H9 (cell line): Measurements from ENCODE around the gene RPL23. TPM values are rescaled to one million over a fixed set of nuclear protein-coding genes. Genes with fewer than 3 reads are reported as not detected.

Experiments
- DNase-seq: peaks from one replicate; pipeline ENCODE4 v3.0.0-alpha.2; 2017
- H2AFZ ChIP-seq: one replicate; pipeline ENCODE4 v1.6.1; 2013; ENCODE audit warnings: mild to moderate bottlenecking, low read length, control low read depth, moderate library complexity
- H2AK5ac ChIP-seq: 2 replicates; pipeline ENCODE4 v1.6.1; 2013; ENCODE audit warnings: low read length, control low read depth, mixed read lengths; ENCODE audit not compliant: insufficient read length
- H2BK120ac ChIP-seq: one replicate; pipeline ENCODE4 v1.6.1; 2013; ENCODE audit warnings: low read depth, mild to moderate bottlenecking, low read length, control low read depth, inconsistent platforms; ENCODE audit not compliant: poor library complexity, severe bottlenecking
- H2BK12ac ChIP-seq: 2 replicates; pipeline ENCODE4 v1.6.1; 2013; ENCODE audit warnings: low read length, control low read depth, mixed read lengths, low read depth; ENCODE audit not compliant: insufficient read length
- H2BK15ac ChIP-seq: 2 replicates; pipeline ENCODE4 v1.6.1; 2013; ENCODE audit warnings: low read depth, low read length, control low read depth
- H2BK20ac ChIP-seq: one replicate; pipeline ENCODE4 v1.6.1; 2013; ENCODE audit warnings: low read depth, mild to moderate bottlenecking, low read length, control low read depth, inconsistent platforms; ENCODE audit not compliant: poor library complexity, severe bottlenecking
- H2BK5ac ChIP-seq: 2 replicates; pipeline ENCODE4 v1.6.1; 2013; ENCODE audit warnings: low read length, control low read depth, mixed read lengths; ENCODE audit not compliant: insufficient read length
- H3K14ac ChIP-seq: 2 replicates; pipeline ENCODE4 v1.6.1; 2013; ENCODE audit warnings: low read length, control low read depth; ENCODE audit not compliant: insufficient read depth
- H3K18ac ChIP-seq: 2 replicates; pipeline ENCODE4 v1.6.1; 2013; ENCODE audit warnings: low read depth, mild to moderate bottlenecking, mixed read lengths, low read length, control low read depth; ENCODE audit not compliant: insufficient read length
- H3K23ac ChIP-seq: 2 replicates; pipeline ENCODE4 v1.6.1; 2013; ENCODE audit warnings: low read length, control low read depth, mixed read lengths, low read depth; ENCODE audit not compliant: insufficient read length
- H3K23me2 ChIP-seq: 2 replicates; pipeline ENCODE4 v1.6.1; 2013; ENCODE audit warnings: low read depth, mild to moderate bottlenecking, mixed read lengths, low read length, control low read depth; ENCODE audit not compliant: insufficient read length, poor library complexity, severe bottlenecking
- H3K27ac ChIP-seq: 2 replicates; pipeline ENCODE4 v1.5.1; 2013; ENCODE audit warnings: low read length, control low read depth, mixed read lengths, low read depth; ENCODE audit not compliant: insufficient read length
- H3K27me3 ChIP-seq: 2 replicates; pipeline ENCODE4 v1.6.1; 2013; ENCODE audit warnings: low read length, control low read depth, inconsistent platforms; ENCODE audit not compliant: insufficient read depth
- H3K4ac ChIP-seq: 2 replicates; pipeline ENCODE4 v1.6.1; 2013; ENCODE audit warnings: low read depth, mild to moderate bottlenecking, control low read depth, inconsistent platforms, low read length, moderate library complexity
- H3K4me1 ChIP-seq: 2 replicates; pipeline ENCODE4 v1.6.1; 2013; ENCODE audit warnings: low read length, control low read depth, inconsistent platforms; ENCODE audit not compliant: insufficient read depth
- H3K4me2 ChIP-seq: 2 replicates; pipeline ENCODE4 v1.6.1; 2013; ENCODE audit warnings: low read length, control low read depth, mixed read lengths; ENCODE audit not compliant: insufficient read length, insufficient read depth
- H3K56ac ChIP-seq: 2 replicates; pipeline ENCODE4 v1.6.1; 2013; ENCODE audit warnings: low read depth, mild to moderate bottlenecking, mixed read lengths, low read length, control low read depth; ENCODE audit not compliant: insufficient read length
- H3K79me1 ChIP-seq: 2 replicates; pipeline ENCODE4 v1.6.1; 2013; ENCODE audit warnings: low read depth, mild to moderate bottlenecking, moderate library complexity, low read length, control low read depth, inconsistent platforms; ENCODE audit not compliant: insufficient read depth, poor library complexity, severe bottlenecking
- H3K79me2 ChIP-seq: 2 replicates; pipeline ENCODE4 v1.6.1; 2013; ENCODE audit warnings: low read length, control low read depth, inconsistent platforms; ENCODE audit not compliant: insufficient read depth
- H3K9ac ChIP-seq: 2 replicates; pipeline ENCODE4 v1.6.1; 2013; ENCODE audit warnings: low read length, control low read depth, mixed read lengths; ENCODE audit not compliant: insufficient read length; ENCODE audit errors: extremely low read depth
- H3K9me3 ChIP-seq: one replicate; pipeline ENCODE4 v1.6.1; 2013; ENCODE audit warnings: low read depth, low read length, inconsistent platforms; ENCODE audit not compliant: control insufficient read depth
- H3T11ph ChIP-seq: one replicate; pipeline ENCODE4 v1.6.1; 2013; ENCODE audit warnings: mild to moderate bottlenecking, low read length, control low read depth, inconsistent platforms
- H4K20me1 ChIP-seq: one replicate; pipeline ENCODE4 v1.6.1; 2013; ENCODE audit not compliant: control insufficient read depth, insufficient read length, insufficient read depth
- H4K5ac ChIP-seq: 2 replicates; pipeline ENCODE4 v1.6.1; 2013; ENCODE audit warnings: low read depth, mild to moderate bottlenecking, mixed read lengths, low read length, control low read depth; ENCODE audit not compliant: insufficient read length
- H4K8ac ChIP-seq: replicated peaks from 2 replicates; pipeline ENCODE4 v1.6.1; 2013; ENCODE audit warnings: low read length, control low read depth, mixed read lengths, low read depth; ENCODE audit not compliant: insufficient read length
- H4K91ac ChIP-seq: 2 replicates; pipeline ENCODE4 v1.6.1; 2013; ENCODE audit warnings: low read depth, mild to moderate bottlenecking, moderate library complexity, mixed read lengths, low read length, control low read depth; ENCODE audit not compliant: insufficient read length
- H3K27ac Mint-ChIP-seq, 3 experiments: 2 replicates in 2 of 3; 3 replicates in 1 of 3; pipeline ENCODE4 v1.8.0; 2020 to 2021; ENCODE audit warnings: mixed read lengths in 3 of 3, mild to moderate bottlenecking in 1 of 3, moderate library complexity in 1 of 3
- H3K27me3 Mint-ChIP-seq: 2 replicates; pipeline ENCODE4 v1.8.0; 2021; ENCODE audit warnings: low read depth, mild to moderate bottlenecking, moderate library complexity, mixed read lengths
- H3K36me3 Mint-ChIP-seq, 3 experiments: 2 replicates in 2 of 3; 3 replicates in 1 of 3; pipeline ENCODE4 v1.8.0; 2020 to 2021; ENCODE audit warnings: low read depth in 3 of 3, mixed read lengths in 3 of 3; ENCODE audit not compliant: insufficient read depth in 1 of 3
- H3K4me1 Mint-ChIP-seq, 2 experiments: 2 replicates each; pipeline ENCODE4 v1.8.0; 2020; ENCODE audit warnings: mixed read lengths in 2 of 2
- H3K4me3 Mint-ChIP-seq, 2 experiments: 2 replicates in 1 of 2; 3 replicates in 1 of 2; pipeline ENCODE4 v1.8.0; 2020 to 2021; ENCODE audit warnings: mild to moderate bottlenecking in 2 of 2, mixed read lengths in 2 of 2, moderate library complexity in 1 of 2
- H3K9me3 Mint-ChIP-seq, 2 experiments: 2 replicates in 1 of 2; 3 replicates in 1 of 2; pipeline ENCODE4 v1.8.0; 2020; ENCODE audit warnings: mild to moderate bottlenecking in 2 of 2, mixed read lengths in 2 of 2, moderate library complexity in 1 of 2
- WGBS: extraction: QIAGEN DNeasy Blood & Tissue Kit; methylation state at CpG from one replicate; pipeline ENCODE4 v1.1.7; 2013; ENCODE audit warnings: missing lambda C conversion rate, low lambda C conversion rate, mixed read lengths; ENCODE audit not compliant: insufficient read length; ENCODE audit errors: extremely low coverage; 5-methylcytosine and 5-hydroxymethylcytosine counted together
- total RNA-seq: library from RNA; stranded (reverse); gene quantifications from 2 replicates; pipeline ENCODE4 v1.2.1, GENCODE V29; 2021
- TF ChIP-seq, protein P1 (sequence below): fragments of 200-600 bp; sonication (generic); conservative IDR thresholded peaks from 3 replicates; pipeline ENCODE4 v1.8.0; 2021; ENCODE audit warnings: antibody characterized with exemption, mild to moderate bottlenecking

RPL23 gene
- total RNA-seq, 1 experiment from 2014 or later: 2,084 TPM

DNA sequence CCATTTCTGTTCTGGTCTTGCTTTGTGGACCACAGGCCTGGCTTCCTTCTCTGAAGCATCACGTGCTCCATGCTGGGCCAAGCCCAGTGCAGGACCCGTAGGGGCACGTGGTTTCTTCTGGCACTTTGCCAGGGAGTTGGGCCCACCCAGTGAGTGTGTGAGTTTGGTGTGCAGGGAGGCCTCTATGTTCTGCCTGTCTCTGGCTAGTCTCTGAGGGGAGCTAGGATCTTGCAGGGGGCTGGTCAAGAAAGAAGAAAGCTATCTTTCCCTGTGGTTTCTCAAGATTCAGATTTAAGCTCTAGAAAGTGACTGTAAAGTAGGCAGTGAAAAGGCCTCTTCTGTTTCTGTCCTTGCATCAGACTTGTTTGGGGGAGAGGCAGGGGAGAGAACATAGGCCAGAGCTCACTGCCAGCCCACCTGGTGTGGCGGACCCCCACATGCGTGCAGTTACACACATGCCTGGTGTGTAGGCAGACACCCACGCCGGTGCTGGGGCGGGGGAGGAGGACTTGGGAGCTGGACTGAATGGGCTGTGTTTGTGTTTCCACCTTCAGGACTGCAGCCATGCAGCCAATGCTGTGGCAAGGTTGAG is 28.2 kb upstream of the RPL23 start:
- 0 out of 5 replicates have a peak overlapping the region, but pooled peaks of 1 of the 2 experiments have one; percentile 40 for H3K4me3 Mint-ChIP-seq
- H3K23ac ChIP-seq: no peak overlapping the region
- H3K4ac ChIP-seq: no peak overlapping the region
- no peak overlapping the region for H4K5ac ChIP-seq
- peaks cover 4% of the 10 kb centered on the region; the same call in 1 of the 2 replicates for H3K79me2 ChIP-seq
- TF ChIP-seq, protein P1, sequence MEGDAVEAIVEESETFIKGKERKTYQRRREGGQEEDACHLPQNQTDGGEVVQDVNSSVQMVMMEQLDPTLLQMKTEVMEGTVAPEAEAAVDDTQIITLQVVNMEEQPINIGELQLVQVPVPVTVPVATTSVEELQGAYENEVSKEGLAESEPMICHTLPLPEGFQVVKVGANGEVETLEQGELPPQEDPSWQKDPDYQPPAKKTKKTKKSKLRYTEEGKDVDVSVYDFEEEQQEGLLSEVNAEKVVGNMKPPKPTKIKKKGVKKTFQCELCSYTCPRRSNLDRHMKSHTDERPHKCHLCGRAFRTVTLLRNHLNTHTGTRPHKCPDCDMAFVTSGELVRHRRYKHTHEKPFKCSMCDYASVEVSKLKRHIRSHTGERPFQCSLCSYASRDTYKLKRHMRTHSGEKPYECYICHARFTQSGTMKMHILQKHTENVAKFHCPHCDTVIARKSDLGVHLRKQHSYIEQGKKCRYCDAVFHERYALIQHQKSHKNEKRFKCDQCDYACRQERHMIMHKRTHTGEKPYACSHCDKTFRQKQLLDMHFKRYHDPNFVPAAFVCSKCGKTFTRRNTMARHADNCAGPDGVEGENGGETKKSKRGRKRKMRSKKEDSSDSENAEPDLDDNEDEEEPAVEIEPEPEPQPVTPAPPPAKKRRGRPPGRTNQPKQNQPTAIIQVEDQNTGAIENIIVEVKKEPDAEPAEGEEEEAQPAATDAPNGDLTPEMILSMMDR: no peak
- no peak overlapping the region for H3K9ac ChIP-seq
- no peaks in the 10 kb centered on the region for H3K27me3 ChIP-seq
- H4K20me1 ChIP-seq: no peaks in the 10 kb centered on the region
- H3K9me3 ChIP-seq: no peaks in the 10 kb centered on the region
- H3K4me2 ChIP-seq: no peak overlapping the region
- no peak overlapping the region for H2BK15ac ChIP-seq
- peaks cover 0 to 3% of the 10 kb centered on the region in 2 experiments; a peak in 1 of 5 replicates for H3K9me3 Mint-ChIP-seq
- peaks cover 81 to 91% of the 10 kb centered on the region in 2 experiments for H3K4me1 Mint-ChIP-seq
- H2AFZ ChIP-seq: no peak overlapping the region
- no peak overlapping the region for H2BK120ac ChIP-seq
- H3K23me2 ChIP-seq: no peaks in the 10 kb centered on the region
- no peak overlapping the region for H3K27ac ChIP-seq
- H3K36me3 Mint-ChIP-seq: peaks cover 9 to 51% (median 20%) of the 10 kb centered on the region in 3 experiments; a peak in 5 of 7 replicates
- H3K56ac ChIP-seq: no peak overlapping the region
- H3K14ac ChIP-seq: no peak overlapping the region; the same call in 1 of the 2 replicates
- H4K8ac ChIP-seq: no peak overlapping the region
- H2BK20ac ChIP-seq: no peak overlapping the region
- H2BK5ac ChIP-seq: no peak overlapping the region
- no CpG with 5 or more reads among the region's 8 CpGs for whole genome bisulfite sequencing
- H2AK5ac ChIP-seq: no peak overlapping the region
- DNase-seq: peak; percentile 34
- no peak overlapping the region for H3K18ac ChIP-seq
- peak overlapping the region; percentile 51 for H4K91ac ChIP-seq
- no peak overlapping the region for H3T11ph ChIP-seq
- H3K27ac Mint-ChIP-seq: peak overlapping the region; percentile 85 to 95 (median 90); a peak in 5 of 7 replicates
- H3K27me3 Mint-ChIP-seq: no peaks in the 10 kb centered on the region
- H3K79me1 ChIP-seq: peaks cover 3% of the 10 kb centered on the region
- H2BK12ac ChIP-seq: no peak overlapping the region
- peaks cover 16% of the 10 kb centered on the region; the same call in 1 of the 2 replicates for H3K4me1 ChIP-seq
